DMS 273 treated with DMSO at 0.1 percent for 48 hours (cell line): Measurements from ENCODE around the gene FPR2.
"Not testable (repeated sequence)": the region's sequence is repeated elsewhere in the genome, so short reads cannot be mapped to it uniquely, and the experiment has no call there.

Source experiments
- DNase-seq: peaks from one replicate; lab custom pipeline; 2025; lab: John Stamatoyannopoulos, UW

FPR2 gene

DNA sequence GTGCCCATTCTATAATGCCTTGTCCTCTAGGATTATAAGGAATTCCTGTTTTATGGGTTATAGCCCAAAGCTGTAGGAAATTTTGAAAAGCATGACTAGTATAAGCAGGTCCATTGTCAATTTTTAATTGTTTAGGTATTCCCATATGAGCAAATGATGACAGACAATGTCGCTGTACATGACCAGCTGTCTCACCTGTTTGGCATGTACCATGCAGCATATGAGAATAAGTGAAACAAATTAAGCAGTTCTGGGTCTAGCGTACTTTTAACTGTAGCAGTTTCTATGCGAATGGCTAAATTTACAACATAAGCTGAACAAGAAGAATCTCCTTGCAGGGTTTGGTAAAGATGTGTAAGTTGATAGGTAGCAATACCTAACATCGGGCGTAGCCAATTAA lies 45.6 kb downstream of the FPR2 start:
- DNase-seq: not testable (repeated sequence)

DNA sequence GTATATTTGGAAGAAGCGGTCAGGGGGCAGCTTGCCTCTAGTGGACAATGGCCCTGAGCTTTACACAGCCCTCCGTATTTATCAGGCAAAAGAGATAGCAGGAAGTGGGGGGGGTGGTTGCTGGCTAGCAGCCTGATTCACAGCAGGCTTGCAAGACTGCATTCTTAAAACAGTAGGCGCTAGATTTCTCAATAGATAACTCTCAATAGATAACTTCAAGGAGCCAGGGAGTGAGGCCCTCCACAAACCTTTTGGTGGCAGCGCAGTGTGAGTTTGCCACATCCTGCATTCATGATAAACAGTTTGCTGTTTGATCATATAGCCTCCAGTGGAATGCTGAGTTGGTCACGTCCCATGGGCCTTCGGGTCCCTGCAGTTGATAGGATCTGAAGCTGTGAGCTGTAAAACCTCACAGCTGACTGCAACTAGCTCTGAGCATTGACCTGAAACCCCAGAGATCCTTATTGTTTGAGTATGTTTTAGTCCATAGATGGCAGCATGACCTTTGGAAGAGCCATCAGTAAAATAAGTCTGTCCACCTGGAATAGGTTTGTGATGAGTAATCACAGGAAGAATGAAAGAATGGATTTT lies 46.2 kb downstream of the FPR2 start:
- no peak for DNase-seq

DNA sequence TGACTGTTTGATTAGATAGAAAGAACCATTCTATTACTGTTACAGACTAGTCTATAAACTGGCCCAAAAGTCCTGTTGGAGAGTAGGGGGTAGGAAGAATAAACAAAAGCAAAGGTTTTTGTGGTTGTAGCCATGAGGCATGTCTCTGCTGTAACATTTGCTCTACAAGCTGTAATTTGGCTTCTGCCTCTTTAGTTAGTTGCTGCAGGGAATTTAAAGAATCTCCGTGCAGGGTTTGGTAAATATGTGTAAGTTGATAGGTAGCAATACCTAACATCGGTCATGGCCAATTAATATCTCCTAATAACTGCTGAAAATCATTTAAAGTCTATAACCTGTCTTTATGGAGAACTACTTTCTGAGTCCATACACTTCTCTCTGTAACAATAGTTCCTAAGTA lies 46.9 kb downstream of the FPR2 start:
- DNase-seq: no peak

DNA sequence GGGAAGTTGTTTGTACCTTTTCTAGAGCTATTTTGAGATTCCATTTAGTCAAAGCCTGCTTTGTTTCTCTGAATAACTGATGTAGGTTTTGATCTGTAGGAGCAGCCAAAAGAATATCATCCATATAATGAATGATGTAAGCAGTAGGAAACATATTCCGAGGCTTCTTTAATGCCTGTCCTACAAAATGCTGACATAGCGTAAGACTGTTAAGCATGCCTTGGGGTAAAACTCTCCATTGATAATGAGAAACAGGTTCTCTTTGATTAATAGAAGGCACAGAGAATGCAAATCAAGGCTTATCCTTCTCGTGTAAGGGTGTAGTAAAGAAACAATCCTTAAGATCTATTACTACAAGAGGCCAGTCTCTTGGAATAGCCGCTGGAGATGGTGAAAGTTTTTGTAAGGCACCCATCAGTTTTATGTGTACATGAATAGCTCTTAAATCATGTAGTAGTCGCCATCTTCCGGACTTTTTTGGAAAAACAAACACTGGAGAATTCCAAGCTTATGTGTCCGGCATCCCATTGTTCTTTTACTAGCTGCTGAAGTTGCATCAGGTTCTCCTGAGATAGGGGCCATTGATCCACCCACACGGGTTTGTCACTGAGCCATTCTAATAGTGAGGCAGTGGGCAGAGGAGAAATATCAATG lies 47.5 kb downstream of the FPR2 start:
- DNase-seq: no peak

DNA sequence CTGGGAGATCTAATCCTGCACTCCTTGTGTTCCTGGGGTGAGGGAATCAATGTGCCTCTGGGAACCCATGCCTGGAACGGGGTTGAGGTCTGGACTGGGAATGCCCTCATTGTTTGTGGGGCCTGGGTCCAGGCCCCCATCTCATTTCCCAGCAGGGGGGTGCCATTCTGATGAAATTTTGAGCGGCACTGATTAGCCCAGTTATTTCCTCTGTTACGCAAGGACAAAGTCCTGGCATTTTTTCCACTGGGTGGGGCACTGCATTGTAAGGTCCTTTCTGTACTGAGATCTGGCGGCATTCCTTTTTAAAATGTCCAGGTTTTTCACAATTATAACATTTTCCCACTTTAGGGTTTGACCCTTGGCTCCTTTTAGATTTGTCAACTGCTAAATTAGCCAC lies 48.8 kb downstream of the FPR2 start:
- no peak for DNase-seq

DNA sequence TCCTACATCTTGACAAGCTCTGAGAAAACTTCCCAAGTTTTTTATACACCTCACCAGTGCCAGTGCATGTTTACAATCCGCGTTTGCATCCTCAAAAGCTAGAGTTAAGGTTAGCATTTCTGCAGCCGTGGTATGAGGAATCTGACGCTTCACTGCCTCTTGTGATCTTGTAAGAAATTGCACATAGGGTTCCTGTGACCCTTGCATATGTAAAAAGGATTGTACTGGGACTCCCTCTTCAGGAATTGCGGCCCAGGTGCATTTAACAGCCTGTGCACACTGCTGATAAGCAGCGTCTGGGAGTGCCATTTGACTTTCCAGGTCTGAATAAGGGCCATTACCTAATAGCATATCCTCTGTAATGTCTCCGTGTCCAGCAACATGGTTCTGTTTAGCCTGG lies 49.2 kb downstream of the FPR2 start:
- no peak for DNase-seq

DNA sequence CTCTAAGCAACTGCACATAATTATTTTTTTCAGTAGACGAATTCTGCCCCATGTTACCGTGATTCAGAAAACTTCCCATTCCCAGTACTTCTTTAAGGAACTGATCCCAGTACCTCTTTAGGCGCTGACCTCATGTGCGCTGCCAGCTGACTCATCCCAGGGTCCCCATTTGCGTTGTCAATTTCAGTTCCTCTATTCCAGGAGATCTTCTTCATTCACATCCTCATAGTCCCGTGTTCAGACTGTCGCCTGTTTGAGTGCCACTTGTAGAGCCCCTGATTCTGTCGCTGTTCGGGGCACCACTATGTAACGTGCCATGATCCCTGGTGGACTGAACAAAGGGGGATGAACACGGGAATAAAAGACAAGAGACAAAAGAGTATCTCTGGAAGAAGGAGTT lies 50.4 kb downstream of the FPR2 start:
- DNase-seq: no peak

DNA sequence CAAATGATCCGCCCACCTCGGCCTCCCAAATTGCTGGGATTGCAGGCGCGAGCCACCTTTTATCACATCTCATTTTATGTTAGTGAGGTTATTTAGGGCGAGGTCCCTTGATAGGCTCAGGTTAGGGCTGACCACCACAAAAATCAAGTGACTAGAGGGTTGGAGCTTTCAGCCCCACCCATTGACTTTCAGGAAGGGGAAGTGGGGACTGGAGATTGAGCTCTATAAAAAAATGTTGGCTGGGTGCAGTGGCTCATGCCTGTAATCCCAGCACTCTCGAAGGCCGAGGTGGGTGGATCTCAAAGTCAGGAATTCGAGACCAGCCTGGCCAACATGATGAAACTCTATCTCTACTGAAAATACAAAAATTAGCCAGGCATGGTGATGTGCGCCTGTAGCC lies 54.1 kb downstream of the FPR2 start:
- no peak for DNase-seq

DNA sequence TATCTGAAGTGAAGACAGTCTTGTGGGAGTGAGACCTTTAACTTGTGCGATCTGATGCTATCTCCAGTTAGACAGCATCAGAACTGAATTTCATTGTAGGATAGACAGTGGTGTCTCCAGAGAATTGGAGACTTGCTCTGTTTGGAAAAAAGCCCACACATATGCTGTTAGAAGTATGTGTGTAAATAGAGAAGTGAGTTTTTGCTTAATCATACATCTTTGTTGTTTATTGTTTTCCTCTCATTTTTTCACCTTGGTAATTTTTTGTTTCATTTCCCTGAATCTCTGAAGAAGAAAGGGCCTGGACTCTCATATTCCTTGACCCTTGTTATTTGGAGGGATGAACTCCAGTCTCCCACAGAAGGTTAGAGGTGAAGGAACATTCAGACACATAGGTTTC lies 55.7 kb downstream of the FPR2 start:
- DNase-seq: no peak

DNA sequence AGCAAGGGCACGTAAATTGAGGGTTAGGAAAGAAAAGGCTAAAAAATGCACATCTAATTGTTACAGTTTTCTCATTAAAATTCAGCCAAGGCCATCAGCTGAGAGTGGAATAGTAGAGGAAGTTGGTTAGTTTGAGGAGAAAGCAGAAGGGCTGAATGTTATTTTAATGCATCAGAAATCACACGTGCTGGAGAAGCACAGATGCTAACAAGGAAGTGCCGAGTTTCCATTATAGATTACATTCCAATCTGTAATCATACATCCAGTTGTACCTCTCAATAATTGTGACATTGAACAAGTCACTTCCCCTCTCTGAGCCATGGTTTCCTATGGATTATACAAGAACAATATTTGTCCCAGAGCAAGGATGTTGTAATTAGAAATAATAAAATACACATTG lies 59.0 kb downstream of the FPR2 start:
- no peak for DNase-seq
